Heart right ventricle (tissue), 16 donors: ENCODE results near the gene RAD51B. TPM values are rescaled to one million over a fixed set of nuclear protein-coding genes. Genes with fewer than 3 reads are reported as not detected.

ENCODE experiments used
- ATAC-seq, 8 donors: fragments of 200-7000 bp; cut with Tn5 transposase; one replicate each; pipeline ENCODE4 v1.9.1; 2020; ENCODE audit warnings: mild to moderate bottlenecking in 8 of 8, moderate library complexity in 8 of 8, moderate number of reproducible peaks in 1 of 8
- DNase-seq, 2 donors: peaks; one replicate each; pipeline ENCODE4 v3.0.0-alpha.2; 2020
- H3K27ac ChIP-seq, 10 donors: fragments of 200-600 bp; sonication (generic) in 2 of 10; one replicate each; pipeline versions ENCODE4 v1.5.0 to v1.8.0; 2020 to 2022; ENCODE audit warnings: mild to moderate bottlenecking in 3 of 10
- H3K27me3 ChIP-seq, 7 donors: fragments of 200-600 bp; one replicate each; pipeline ENCODE4 v1.8.0; 2021 to 2022; ENCODE audit warnings: mild to moderate bottlenecking in 2 of 7
- H3K36me3 ChIP-seq, 9 donors: fragments of 200-600 bp; sonication (generic) in 1 of 9; one replicate each; pipeline versions ENCODE4 v1.5.0 to v1.8.0; 2020 to 2022; ENCODE audit warnings: mild to moderate bottlenecking in 2 of 9
- H3K4me1 ChIP-seq, 9 donors: fragments of 200-600 bp; sonication (generic) in 1 of 9; one replicate each; pipeline versions ENCODE4 v1.5.0 to v1.8.0; 2020 to 2022; ENCODE audit warnings: mild to moderate bottlenecking in 4 of 9
- H3K4me3 ChIP-seq, 10 donors: fragments of 200-600 bp; sonication (generic) in 2 of 10; one replicate each; pipeline versions ENCODE4 v1.5.0 to v1.8.0; 2020 to 2022; ENCODE audit warnings: mild to moderate bottlenecking in 7 of 10, moderate library complexity in 2 of 10
- H3K9me3 ChIP-seq, 11 donors: fragments of 200-600 bp in 10 of 11; sonication (generic) in 2 of 11; one replicate each; pipeline versions ENCODE4 v1.5.0 to v1.8.0; 2013 to 2022; ENCODE audit warnings: mild to moderate bottlenecking in 2 of 11, control low read depth in 1 of 11, moderate library complexity in 1 of 11
- CTCF ChIP-seq, 9 donors: fragments of 200-600 bp; sonication (generic) in 2 of 9; IDR thresholded peaks; one replicate each; pipeline versions ENCODE4 v1.5.0 to v1.8.0; 2021 to 2022; ENCODE audit warnings: antibody characterized with exemption in 9 of 9, mild to moderate bottlenecking in 5 of 9, moderate library complexity in 1 of 9
- WGBS, 2 donors: extraction: QIAGEN DNeasy Blood & Tissue Kit; methylation state at CpG; one replicate each; pipeline ENCODE4 v1.1.7; 2013; ENCODE audit warnings: inconsistent platforms in 1 of 2; 5-methylcytosine and 5-hydroxymethylcytosine counted together
- intact Hi-C, 10 donors: fragments of 100-400 bp; cut with DNase I; formaldehyde crosslinking; loops; one replicate each; pipeline versions ENCODE4 v1.11.1 to v1.14.2; 2022
- polyA plus RNA-seq, 2 donors: library from polyadenylated mRNA; stranded (reverse); fragments of 200-250 nt; gene quantifications; one replicate each; pipeline ENCODE4 v1.2.3, GENCODE V29; 2013
- total RNA-seq, 10 donors: library from RNA; stranded (reverse); fragmentation: NEBNext Ultra II Directional in 3 of 10; extraction: Animal tissue kit (Norgen Biotek cat#: 25700) in 3 of 10; gene quantifications; one replicate each; pipeline versions ENCODE4 v1.2.1 to v1.2.4, GENCODE V29; 2021 to 2023
- donor health status: Arrhythmogenic right ventricular cardiomyopathy.
- donor health status: ischemic (EF 13 %, LVEDD 7.1; RV severe dilation, severe dysfunction).
- donor health status: healthy with polysubstance abuse.
- donor health status: DM: no; HTN: yes; CAD: no.
- donor health status: DM: no; HTN: no; CAD: no.
- donor health status: ischemic (EF 25% LVEDD 6.9; RV normal size, moderate dysfunction).
- donor health status: ischemic (EF 25% LVEDD 5.7; RV mildly dilated, moderate dysfunction).
- donor health status: healthy.
- donor health status: DM: yes; HTN: yes; CAD: no.
- donor health status: Ischemic cardiomyopathy.
- donor health status: ischemic (EF 35%, LVEDD 5.7; RV mildly dilated, moderate dysfunction).
- donor health status: nonischemic (EF 11% LVEDD 7.7; RV severe dilation, severe dysfunction).
- donor health status: DM: yes; HTN: yes; CAD: no.
- donor health status: PGD.
- donor health status: ischemic (EF 29% LVEDD 5.4; RV normal size, mild dysfunction).
- donor health status: nonischemic (EF 23%, LVEDD 6.1; RV moderate dilation, normal function).

The RAD51B gene
- total and polyA plus RNA-seq, 12 donors = 0.88 to 8.6 (median 3.5) TPM

GRCh38 chr14:67926821-67927220 is 107.2 kb downstream of the RAD51B start:
- TF ChIP-seq CTCF (IDR thresholded peaks at IDR 0.05) = no peak
- DNase-seq (no peak), ATAC-seq (no peak)
- Histone ChIP-seq H3K36me3 (no peaks in the 10 kb centered on the region), H3K4me1 (no peaks in the 10 kb centered on the region), H3K4me3 (no peak overlapping the region), H3K27me3 (no peaks in the 10 kb centered on the region), H3K27ac (no peak overlapping the region), H3K9me3 (peaks cover 0 to 47% (median 19%) of the 10 kb centered on the region in 11 donors)
- intact Hi-C loops = no loop called here
- WGBS, 2 donors = 94 to 100% methylated on average over 3 of the region's 3 CpGs

GRCh38 chr14:67927244-67927643 is 107.7 kb downstream of the RAD51B start:
- no peaks in the 10 kb centered on the region for H3K4me1 ChIP-seq
- H3K4me3 ChIP-seq = no peak overlapping the region
- H3K9me3 ChIP-seq = peaks cover 0 to 47% (median 19%) of the 10 kb centered on the region in 11 donors
- no peaks in the 10 kb centered on the region for H3K27me3 ChIP-seq
- H3K36me3 ChIP-seq = no peaks in the 10 kb centered on the region
- DNase-seq = no peak
- intact Hi-C loops = no loop called here
- no peak for TF ChIP-seq CTCF (IDR thresholded peaks at IDR 0.05)
- ATAC-seq = no peak
- 72 to 97% methylated on average over 4 of the region's 4 CpGs for WGBS, 2 donors
- H3K27ac ChIP-seq = no peak overlapping the region

DNA sequence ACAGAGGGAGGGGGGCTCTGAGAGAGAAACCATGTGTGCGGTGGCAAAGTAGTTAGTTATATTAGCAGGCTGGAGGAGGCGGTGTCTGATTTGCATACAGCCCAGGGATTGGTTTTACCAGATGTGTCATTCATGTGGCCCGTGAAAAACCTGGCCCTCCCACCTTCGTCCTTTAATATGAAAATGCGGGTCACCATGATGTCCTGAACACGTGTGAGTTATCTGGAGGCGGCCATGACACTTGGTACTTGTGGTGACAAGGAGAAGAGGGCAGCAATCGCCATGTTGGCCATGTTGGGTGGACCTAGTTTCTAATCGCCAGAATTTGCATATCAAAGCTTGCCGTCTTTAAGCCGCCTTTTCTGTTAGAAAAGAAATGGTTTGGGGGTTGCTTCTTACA is 108.8 kb downstream of the RAD51B start:
- DNase-seq (no peak), ATAC-seq (no peak)
- Histone ChIP-seq H3K36me3 (no peaks in the 10 kb centered on the region), H3K27me3 (no peaks in the 10 kb centered on the region), H3K9me3 (peaks cover 0 to 47% (median 19%) of the 10 kb centered on the region in 11 donors), H3K4me1 (peaks cover 0 to 1% (median 0%) of the 10 kb centered on the region in 9 donors), H3K27ac (no peak overlapping the region), H3K4me3 (no peak overlapping the region)
- intact Hi-C loops = no loop called here
- TF ChIP-seq CTCF (IDR thresholded peaks at IDR 0.05) = no peak
- 92% methylated on average over 11 of the region's 11 CpGs for WGBS, 2 donors

DNA sequence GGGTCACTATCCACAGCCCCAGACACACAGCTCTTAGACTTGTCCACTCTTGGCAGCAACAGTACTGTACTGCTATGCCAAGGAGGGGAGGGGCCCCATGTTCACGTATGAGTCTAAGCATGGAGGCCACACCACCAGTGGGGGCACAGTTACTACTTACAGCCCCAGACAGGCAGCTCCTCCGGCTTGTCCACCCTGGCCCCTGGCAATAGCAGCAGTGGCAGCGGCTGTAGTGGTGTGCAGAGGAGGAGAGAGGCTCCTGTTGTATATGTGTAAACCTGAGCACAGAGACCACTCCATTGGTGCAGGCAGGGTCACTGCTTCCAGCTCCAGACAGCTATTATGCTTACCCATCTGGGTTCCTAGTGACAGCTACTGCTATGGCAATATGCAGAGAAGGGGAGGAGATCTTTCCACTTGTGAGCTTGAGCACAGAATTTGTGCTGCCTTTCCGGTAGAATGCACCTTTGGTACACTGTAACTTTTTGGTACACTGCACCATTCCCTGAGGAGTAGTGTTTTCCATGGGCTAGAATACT is 113.2 kb downstream of the RAD51B start:
- ATAC-seq = peak in 1 of 8 donors; percentile 21
- TF ChIP-seq CTCF (IDR thresholded peaks at IDR 0.05) = no peak

More for the DNA sequence above, 113.2 kb downstream of the RAD51B start:
- peaks cover 0 to 33% (median 19%) of the 10 kb centered on the region in 11 donors for H3K9me3 ChIP-seq
- H3K27ac ChIP-seq = no peak overlapping the region
- H3K27me3 ChIP-seq = no peaks in the 10 kb centered on the region
- 82 to 84% methylated on average over 4 of the region's 4 CpGs for WGBS, 2 donors
- no peak for DNase-seq
- no peaks in the 10 kb centered on the region for H3K36me3 ChIP-seq
- intact Hi-C loops = loop anchor here in 3 of 10 donors (2.0 to 10.0 kb wide), 3 partner anchors 884 to 910 kb away; no protein-coding TSS in a partner anchor
- no peak overlapping the region for H3K4me3 ChIP-seq
- H3K4me1 ChIP-seq = peaks cover 3 to 24% (median 11%) of the 10 kb centered on the region in 9 donors
